HG03159 (cell line): ENCODE measurements around the gene HOMER1.

ENCODE experiments used
- ATAC-seq: cut with Tn5 transposase; IDR thresholded peaks from one replicate; pipeline ENCODE4 v1.9.1; 2021; ENCODE audit warnings: mild to moderate bottlenecking, moderate library complexity; ENCODE audit not compliant: unreplicated experiment

HOMER1 gene, protein sequence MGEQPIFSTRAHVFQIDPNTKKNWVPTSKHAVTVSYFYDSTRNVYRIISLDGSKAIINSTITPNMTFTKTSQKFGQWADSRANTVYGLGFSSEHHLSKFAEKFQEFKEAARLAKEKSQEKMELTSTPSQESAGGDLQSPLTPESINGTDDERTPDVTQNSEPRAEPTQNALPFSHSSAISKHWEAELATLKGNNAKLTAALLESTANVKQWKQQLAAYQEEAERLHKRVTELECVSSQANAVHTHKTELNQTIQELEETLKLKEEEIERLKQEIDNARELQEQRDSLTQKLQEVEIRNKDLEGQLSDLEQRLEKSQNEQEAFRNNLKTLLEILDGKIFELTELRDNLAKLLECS

DNA sequence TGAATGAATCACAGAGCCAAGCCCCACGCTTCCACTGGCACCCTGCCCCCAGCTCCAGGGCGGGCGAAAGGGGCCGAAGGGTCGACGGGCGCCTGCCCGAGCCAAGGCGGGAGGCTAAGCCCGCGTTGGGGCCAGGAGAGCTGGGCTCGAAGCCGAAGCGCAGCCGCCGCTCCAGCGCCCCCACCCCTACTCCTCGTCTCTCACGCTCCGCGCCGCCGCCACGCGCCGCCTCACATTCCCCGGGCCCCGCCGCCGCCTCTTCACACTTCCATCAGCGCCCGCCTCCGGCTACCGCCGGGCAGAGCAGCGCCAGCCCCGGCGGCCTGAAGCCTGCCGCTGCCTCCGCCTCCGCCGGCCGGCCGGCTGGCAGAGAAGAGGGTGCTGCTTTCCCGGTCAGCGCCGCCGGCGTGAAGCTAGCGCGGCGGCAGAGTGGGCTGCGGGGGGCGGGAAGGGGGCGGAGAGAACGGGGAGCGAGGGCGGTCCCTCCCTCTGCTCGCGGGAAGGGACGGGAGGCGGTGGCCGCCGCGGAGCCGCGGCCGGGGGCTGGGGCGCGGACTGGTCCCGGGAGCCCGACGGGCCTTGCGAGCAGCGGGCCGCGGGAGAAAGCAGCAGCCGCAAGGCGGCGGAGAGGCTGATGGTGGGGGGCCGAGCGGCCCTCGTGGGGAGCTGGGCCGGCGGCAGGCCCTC lies at the start of gene HOMER1:
TSS of gene HOMER1 (minus strand) at position 431 of the 687 bp plus-strand sequence. CDS start 1,360 bp downstream, outside the sequence.
- ATAC-seq, result peak; percentile 47

DNA sequence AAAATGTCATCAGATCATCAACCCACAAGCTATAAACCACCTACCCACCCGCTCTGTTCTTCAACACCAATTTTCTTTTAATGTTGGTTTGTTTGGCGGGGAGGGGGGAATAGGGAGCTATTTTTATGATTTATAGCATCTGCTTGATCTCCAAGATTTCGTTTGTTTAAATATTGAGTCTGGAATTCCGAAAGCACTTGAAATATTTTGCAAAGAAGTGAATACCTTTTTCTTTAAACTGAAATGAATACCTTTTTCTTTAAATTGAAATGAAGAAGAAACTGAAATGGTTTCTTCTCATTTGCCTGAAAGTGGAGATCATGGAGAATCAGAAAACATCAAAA lies 49.3 kb upstream of the HOMER1 start:
- no peak for ATAC-seq

DNA sequence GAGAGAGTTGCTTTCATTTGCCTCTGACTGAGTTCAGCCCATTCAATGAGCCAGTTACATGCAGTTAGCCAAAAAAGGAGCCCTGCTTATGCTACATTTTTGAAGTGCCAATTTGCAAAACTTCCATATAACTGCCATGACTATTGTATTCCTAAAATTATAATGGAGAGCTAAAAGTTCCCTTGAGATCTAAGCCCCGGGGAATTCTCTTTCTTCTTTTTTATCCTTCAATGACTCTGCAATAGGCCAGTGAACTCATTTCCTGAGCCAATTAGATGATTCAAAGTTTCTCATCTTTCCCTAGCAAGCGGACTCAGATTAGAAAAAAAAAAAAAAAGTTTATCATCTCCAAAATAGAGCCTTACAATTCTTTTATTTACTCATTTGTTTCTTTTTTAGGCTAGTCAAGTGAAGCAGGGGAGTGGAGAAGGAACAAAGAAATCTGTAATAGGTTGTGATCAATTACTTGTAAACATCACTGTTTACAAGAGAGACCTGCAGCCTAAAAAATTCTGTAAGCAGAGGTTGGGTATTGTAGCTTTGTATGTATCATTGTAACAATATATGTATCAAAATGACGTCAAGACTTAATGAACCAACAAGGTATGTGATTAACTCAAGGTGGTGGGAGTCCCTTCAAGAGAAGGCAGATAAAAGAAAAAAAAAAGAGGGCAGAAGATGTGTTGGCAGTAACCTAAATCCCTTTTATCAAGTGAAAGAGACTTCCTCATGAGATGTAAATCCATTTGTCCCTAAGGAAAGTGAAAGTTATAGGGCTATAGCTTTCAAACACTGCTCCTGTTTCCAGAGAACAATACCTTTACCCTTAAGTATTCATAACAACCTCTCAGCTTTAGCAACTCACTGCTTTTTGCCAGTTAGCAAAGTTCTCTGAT lies 48.7 kb upstream of the HOMER1 start:
- ATAC-seq, result no peak

DNA sequence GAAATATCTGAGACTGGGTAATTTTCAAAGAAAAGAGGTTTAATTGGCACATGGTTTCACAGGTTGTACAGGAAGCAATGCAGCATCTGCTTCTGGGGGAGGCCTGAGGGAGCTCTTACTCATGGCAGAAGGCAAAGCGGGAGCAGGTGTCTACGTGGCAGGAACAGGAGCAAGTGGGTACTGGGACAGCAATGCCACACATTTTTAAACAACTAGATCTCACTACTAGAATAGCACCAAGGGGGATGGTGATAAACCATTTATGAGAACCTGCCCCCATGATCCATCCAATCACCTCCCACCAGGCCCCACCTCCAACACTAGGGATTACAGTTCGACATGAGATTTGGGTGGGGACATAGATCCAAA lies 47.6 kb upstream of the HOMER1 start:
- peak; percentile 31 for ATAC-seq

DNA sequence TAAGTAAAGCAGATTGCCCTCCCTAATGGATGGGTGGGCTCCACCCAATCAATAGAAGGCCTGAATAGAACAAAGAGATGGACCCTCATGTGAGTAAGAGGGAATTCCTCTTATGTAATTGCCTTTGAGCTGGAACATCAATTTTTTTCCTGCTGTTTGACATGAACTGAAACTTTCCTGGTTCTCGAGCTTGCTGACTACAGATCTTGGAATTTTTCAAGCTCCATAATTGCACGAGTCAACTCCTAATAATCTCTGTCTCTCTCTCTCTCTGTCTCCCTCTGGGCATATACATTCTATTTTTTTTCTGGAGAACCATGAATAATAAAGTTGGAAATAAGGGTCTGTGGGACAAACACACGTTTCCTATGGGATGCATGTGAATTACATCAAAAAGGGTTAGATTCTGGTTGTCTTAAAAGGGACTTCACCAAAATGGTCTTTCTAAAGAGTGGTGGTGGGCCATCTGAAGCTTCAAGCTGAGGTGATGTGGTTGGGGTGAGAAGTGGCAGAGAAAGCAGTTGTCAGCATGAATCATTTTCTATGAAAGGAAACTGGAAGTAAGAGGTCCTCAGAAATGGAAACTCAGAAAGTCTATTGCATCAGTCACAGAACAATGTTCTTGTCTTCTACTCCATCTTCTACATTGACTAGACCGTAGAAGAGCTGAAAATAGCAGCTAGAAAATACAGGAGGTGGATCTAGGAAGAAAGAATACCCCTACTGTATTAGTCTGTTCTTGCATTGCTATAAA lies 47.0 kb upstream of the HOMER1 start:
- ATAC-seq, result peak; percentile 71

DNA sequence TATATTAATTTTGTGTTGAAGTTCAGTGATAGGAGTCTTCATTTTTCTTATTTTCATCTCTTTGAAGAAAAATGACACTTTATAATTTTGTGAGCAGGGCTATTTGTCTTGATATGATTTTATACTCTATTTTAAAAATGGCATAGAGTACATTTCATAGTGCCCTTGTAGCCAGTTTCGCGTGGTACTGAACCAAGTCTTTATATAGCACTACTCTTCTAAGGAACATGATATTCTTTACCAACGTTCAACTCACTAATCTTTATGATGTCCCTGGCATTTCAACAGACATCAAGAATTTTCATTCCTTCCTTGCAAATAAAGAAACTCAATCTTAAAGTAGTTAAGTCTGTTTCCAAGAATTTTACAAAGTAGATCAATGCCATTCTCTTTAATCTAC lies 41.5 kb upstream of the HOMER1 start:
- no peak for ATAC-seq

- no peak for ATAC-seq
Observed at GRCh38 chr5:79552984-79553383, 39.0 kb upstream of the HOMER1 start.

DNA sequence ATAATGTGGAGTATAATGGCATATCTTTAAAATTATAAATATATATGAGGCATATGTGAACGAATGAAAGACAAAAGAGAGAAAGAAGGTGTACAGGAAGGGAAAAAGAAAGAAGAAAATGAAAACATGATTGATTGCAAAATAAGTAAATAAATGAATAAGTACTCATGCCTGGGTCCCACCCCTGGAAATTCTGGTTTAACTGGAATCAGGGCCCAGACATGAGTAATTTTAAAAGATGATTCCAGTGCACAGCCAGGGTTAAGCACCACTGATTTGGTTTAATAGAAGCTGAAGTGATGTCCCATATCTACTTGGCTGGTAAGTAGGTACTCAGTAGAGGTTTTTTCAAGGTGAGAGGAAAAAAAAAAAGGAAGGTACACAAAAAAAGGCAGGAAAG lies 34.0 kb upstream of the HOMER1 start:
- no peak for ATAC-seq

DNA sequence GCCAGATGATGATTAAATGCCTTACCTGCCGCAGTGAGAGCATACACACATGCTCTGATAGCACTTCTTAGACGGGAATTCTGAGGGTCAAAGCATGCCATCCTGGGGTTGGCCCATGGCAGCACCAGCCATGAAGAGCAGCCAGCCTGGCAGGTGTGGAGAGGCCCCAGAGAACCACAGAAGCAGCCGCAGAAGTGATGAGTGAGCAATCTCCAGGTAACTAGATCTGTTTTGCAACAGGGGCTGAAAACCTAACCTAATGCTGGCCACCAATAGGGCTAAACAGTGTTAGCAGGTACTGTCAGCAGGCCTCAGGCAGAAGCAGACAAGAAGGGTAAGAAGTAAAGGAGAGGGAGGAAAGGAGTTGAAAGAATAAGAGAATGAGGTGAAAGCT lies 33.5 kb upstream of the HOMER1 start:
- ATAC-seq, result no peak

GRCh38 chr5:79546782-79547428 lies 33.0 kb upstream of the HOMER1 start:
- no peak for ATAC-seq

DNA sequence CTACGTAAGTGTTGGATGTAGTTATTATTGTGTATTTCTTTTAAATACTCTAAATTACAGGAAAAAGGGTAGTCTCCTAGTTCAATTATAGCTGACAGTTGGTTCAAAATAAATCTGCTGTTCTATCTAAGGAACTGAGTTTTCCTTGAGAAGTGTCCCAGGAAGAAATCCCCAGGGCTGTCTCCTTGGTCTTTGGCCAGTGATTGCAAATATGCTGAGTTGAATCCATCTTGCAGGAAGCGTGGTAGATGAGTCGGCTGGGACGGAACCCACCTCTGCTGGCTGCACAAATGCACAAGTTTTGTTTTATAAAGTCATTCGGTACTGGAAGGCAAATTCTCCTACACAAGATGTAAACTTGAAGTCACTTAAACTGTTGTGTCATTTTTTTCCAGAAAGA lies 30.2 kb upstream of the HOMER1 start:
- ATAC-seq, result no peak

GRCh38 chr5:79540939-79541338 lies 27.0 kb upstream of the HOMER1 start:
- no peak for ATAC-seq

DNA sequence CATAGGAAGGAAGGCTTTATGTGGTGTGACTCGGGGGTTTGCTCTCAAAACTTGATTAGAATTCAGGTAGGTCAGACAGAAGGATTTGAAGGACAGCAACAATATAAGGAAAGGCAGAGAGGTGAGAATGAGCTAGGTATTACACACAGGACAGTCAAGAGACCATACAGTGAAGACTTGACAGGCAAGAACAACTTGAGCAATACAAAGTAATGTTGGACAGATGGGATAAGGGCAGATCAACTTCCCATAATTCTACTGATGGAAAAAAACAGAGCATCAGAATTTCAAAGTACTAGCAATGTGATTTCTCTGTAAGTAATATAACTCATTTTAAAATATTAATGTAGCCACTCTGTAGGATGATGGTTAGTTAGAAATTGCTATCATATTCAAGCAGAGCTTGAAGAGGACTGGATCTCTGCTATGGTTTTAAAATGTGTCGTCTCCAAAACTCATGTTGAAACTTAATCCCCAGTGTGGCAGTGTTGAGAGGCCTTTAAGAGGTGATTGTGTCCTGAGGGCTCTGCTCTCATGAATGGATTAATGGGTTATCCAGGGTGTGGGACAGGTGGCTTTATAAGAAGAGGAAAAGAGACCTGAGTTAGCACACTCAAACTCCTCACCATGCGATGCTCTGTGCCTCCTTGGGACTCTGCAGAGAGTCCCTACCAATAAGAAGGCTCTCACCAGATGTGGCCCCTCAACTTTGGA lies 22.4 kb upstream of the HOMER1 start:
- ATAC-seq, result no peak

DNA sequence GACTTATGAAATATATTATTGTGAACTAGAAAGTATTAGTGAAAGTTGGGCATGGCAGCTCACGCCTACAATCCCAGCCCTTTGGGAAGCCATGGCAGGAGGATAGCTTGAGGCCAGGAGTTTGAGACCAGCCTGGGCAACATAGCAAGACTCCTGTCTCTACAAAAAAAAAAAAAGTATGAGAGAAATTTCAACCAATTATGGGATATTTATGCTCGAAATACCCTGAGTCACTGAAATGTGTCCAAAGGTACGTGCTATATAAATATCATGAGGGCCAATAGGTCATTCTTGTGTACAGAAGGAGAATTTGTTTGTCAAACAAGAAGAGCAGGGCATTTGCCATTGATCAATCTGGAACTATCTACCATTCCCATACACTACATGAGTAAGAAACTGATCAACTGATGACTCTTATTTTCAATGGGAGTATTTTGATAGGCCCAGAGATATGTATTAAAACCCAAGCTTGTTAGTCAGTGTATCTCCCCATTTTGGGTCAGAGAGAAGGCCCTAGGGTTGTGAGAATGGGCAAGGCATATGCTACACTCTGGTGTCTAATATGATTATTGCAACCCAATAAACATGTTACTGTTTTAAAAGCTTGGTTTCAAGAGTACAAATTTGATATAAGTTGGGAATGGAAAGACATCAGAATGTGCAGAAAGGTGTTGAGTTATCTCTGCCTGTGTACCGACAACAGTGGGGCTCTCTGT lies 21.7 kb upstream of the HOMER1 start:
- no peak for ATAC-seq

GRCh38 chr5:79529110-79529509 lies 15.2 kb upstream of the HOMER1 start:
- ATAC-seq, result no peak

- no peak for ATAC-seq
Observed at GRCh38 chr5:79527431-79527830, 13.5 kb upstream of the HOMER1 start.

- no peak for ATAC-seq
Observed at GRCh38 chr5:79526928-79527327, 13.0 kb upstream of the HOMER1 start.

DNA sequence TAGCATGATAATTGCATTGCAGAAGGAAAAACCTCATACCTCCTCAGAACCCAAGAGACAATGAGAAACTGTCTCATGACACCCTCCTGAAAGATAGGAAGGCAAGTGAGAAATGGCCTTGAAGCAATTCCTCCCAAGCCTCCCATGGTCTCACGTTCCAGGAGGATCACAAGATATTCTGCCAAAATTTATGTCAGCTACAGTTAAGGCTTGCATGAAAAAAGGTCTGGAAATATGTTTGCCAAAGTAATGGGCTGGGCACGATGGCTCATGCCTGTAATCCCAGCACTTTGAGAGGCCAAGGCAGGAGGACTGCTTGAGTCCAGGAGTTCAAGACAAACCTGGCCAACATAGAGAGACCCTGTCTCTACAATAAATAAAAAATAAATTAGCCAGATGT lies 12.6 kb upstream of the HOMER1 start:
- ATAC-seq, result no peak

GRCh38 chr5:79521156-79521555 lies 7.2 kb upstream of the HOMER1 start:
- no peak for ATAC-seq
